HCT116 (cell line): ENCODE results near the gene CCDC81. TPM values are rescaled to one million over a fixed set of nuclear protein-coding genes. Genes with fewer than 3 reads are reported as not detected.

Source experiments
- ATAC-seq: fragments of 200-7000 bp; cut with Tn5 transposase; 2 replicates; pipeline ENCODE4 v1.9.1; 2020; ENCODE audit warnings: mild to moderate bottlenecking, moderate library complexity
- BruUV-seq: library from RNA; stranded (reverse); fragments of 400-500 nt; replicated peaks from 2 replicates; lab custom pipeline; 2021; lab: Mats Ljungman, UMichigan
- CTCF ChIA-PET: fragments of 300-600 bp; sonication (Branson Sonifier 250); formaldehyde crosslinking; loops from one replicate; lab custom pipeline; 2021; ENCODE audit warnings: antibody characterized with exemption; lab: Charles Lee
- POLR2A ChIA-PET: fragments of 300-600, 350-600 bp; sonication (Branson Sonifier 250); formaldehyde crosslinking; loops from one replicate; lab custom pipeline; 2021; ENCODE audit warnings: antibody characterized with exemption; lab: Charles Lee
- RAD21 ChIA-PET, 2 experiments: fragments of 300-600 bp; sonication (Branson Sonifier 250); formaldehyde crosslinking; loops; one replicate each; lab custom pipeline; 2023; ENCODE audit warnings: low total read pairs in 2 of 2; ENCODE audit not compliant: uncharacterized antibody in 2 of 2, unreplicated experiment in 2 of 2, low non-redundant PET in 1 of 2; lab: Charles Lee
- DNase-seq: peaks from one replicate; pipeline ENCODE4 v3.0.0-alpha.2; 2010; ENCODE audit warnings: low read depth, low spot score
- H2AFZ ChIP-seq: fragments of 200-600 bp; shearing (Covaris generic), sonication (generic); 2 replicates; pipeline ENCODE4 v1.6.1; 2017; ENCODE audit warnings: low read depth, mixed run types, mixed read lengths, antibody characterized with exemption, low read length; ENCODE audit not compliant: poor library complexity, severe bottlenecking
- H3K27ac ChIP-seq: 2 replicates; pipeline ENCODE4 v1.5.1; 2012; ENCODE audit warnings: low read depth, low read length
- H3K27me3 ChIP-seq: fragments of 200-600 bp; sonication (generic); 2 replicates; pipeline ENCODE4 v1.6.1; 2016; ENCODE audit warnings: mixed run types, low read length, mixed read lengths; ENCODE audit not compliant: insufficient read depth
- H3K36me3 ChIP-seq, 2 experiments: fragments of 200-500 bp in 1 of 2; fragments of 200-600 bp in 1 of 2; sonication (Bioruptor generic) in 1 of 2; sonication (generic) in 1 of 2; 2 replicates each; pipeline versions ENCODE4 v1.5.1 to v1.6.1; 2014 to 2016; ENCODE audit warnings: low read length in 2 of 2, inconsistent platforms in 1 of 2, mixed read lengths in 1 of 2, mixed run types in 1 of 2; ENCODE audit not compliant: insufficient read depth in 2 of 2, control insufficient read depth in 1 of 2
- H3K4me1 ChIP-seq, 2 experiments: fragments of 200-600 bp in 1 of 2; sonication (generic) in 1 of 2; 2 replicates each; pipeline versions ENCODE4 v1.5.1 to v1.6.1; 2012 to 2017; ENCODE audit warnings: low read length in 2 of 2, inconsistent platforms in 1 of 2, mild to moderate bottlenecking in 1 of 2, mixed read lengths in 1 of 2, mixed run types in 1 of 2, moderate library complexity in 1 of 2; ENCODE audit not compliant: insufficient read depth in 2 of 2, control insufficient read depth in 1 of 2
- H3K4me2 ChIP-seq: fragments of 200-600 bp; sonication (generic); 2 replicates; pipeline ENCODE4 v1.6.1; 2017; ENCODE audit warnings: mixed run types, low read length, mixed read lengths
- H3K4me3 ChIP-seq, 2 experiments: fragments of 200-600 bp in 1 of 2; sonication (generic) in 1 of 2; replicated peaks in 1 of 2; 2 replicates each; pipeline ENCODE4 v1.5.1; 2011 to 2016; ENCODE audit warnings: low read length in 2 of 2, control low read depth in 1 of 2, low read depth in 1 of 2, mild to moderate bottlenecking in 1 of 2, mixed read lengths in 1 of 2, mixed run types in 1 of 2
- H3K79me2 ChIP-seq: fragments of 200-600 bp; sonication (generic); 2 replicates; pipeline ENCODE4 v1.6.1; 2017; ENCODE audit warnings: mild to moderate bottlenecking, mixed run types, low read length, moderate library complexity, mixed read lengths; ENCODE audit not compliant: insufficient read depth
- H3K9ac ChIP-seq: fragments of 200-600 bp; sonication (generic); 2 replicates; pipeline ENCODE4 v1.6.1; 2016; ENCODE audit warnings: low read length, mixed read lengths
- H3K9me2 ChIP-seq: fragments of 200-600 bp; sonication (generic), shearing (Covaris generic); 2 replicates; pipeline ENCODE4 v1.6.1; 2017; ENCODE audit warnings: mixed run types, mild to moderate bottlenecking, moderate library complexity; ENCODE audit not compliant: insufficient read depth
- H3K9me3 ChIP-seq, 2 experiments: fragments of 200-500 bp in 1 of 2; fragments of 200-600 bp in 1 of 2; sonication (Bioruptor generic) in 1 of 2; sonication (generic) in 1 of 2; 2 replicates each; pipeline ENCODE4 v1.6.1; 2014 to 2017; ENCODE audit warnings: low read length in 2 of 2, mixed read lengths in 2 of 2, inconsistent platforms in 1 of 2, low read depth in 1 of 2, mild to moderate bottlenecking in 1 of 2, mixed run types in 1 of 2, moderate library complexity in 1 of 2; ENCODE audit not compliant: control insufficient read depth in 1 of 2, insufficient read depth in 1 of 2
- H4K20me1 ChIP-seq: fragments of 200-600 bp; sonication (generic), shearing (Covaris generic); 2 replicates; pipeline ENCODE4 v1.6.1; 2017; ENCODE audit warnings: mixed run types, mild to moderate bottlenecking, moderate library complexity; ENCODE audit not compliant: insufficient read depth
- ATF3 ChIP-seq: IDR thresholded peaks from 2 replicates; pipeline ENCODE4 v1.6.1; 2012
- CBX3 ChIP-seq: IDR thresholded peaks from 2 replicates; pipeline ENCODE4 v1.6.1; 2012; ENCODE audit warnings: low read depth
- CTCF ChIP-seq, 3 experiments: fragments of 200-600 bp in 1 of 3; sonication (generic) in 1 of 3; IDR thresholded peaks in 2 of 3; conservative IDR thresholded peaks in 1 of 3; 2 replicates each; pipeline ENCODE4 v1.5.1; 2012 to 2017; ENCODE audit warnings: low read depth in 2 of 3, low read length in 2 of 3, antibody characterized with exemption in 1 of 3, borderline replicate concordance in 1 of 3, control low read depth in 1 of 3, mild to moderate bottlenecking in 1 of 3, mixed read lengths in 1 of 3, mixed run types in 1 of 3, moderate library complexity in 1 of 3; ENCODE audit not compliant: insufficient read depth in 1 of 3
- EGR1 ChIP-seq: IDR thresholded peaks from 2 replicates; pipeline ENCODE4 v1.6.1; 2012; ENCODE audit warnings: low read depth
- ELF1 ChIP-seq: IDR thresholded peaks from 2 replicates; pipeline ENCODE4 v1.6.1; 2012; ENCODE audit warnings: low read depth, borderline replicate concordance
- EZH2 ChIP-seq: fragments of 200-600 bp; sonication (generic); IDR thresholded peaks from 2 replicates; pipeline ENCODE4 v1.6.1; 2017; ENCODE audit warnings: antibody characterized with exemption, mixed run types
- JUND ChIP-seq: IDR thresholded peaks from 2 replicates; pipeline ENCODE4 v1.6.1; 2012
- MAX ChIP-seq: IDR thresholded peaks from 2 replicates; pipeline ENCODE4 v1.6.1; 2012
- POLR2AphosphoS5 ChIP-seq: IDR thresholded peaks from 2 replicates; pipeline ENCODE4 v1.6.1; 2011; ENCODE audit warnings: mild to moderate bottlenecking, low read depth, low read length, moderate library complexity
- RAD21 ChIP-seq: IDR thresholded peaks from 2 replicates; pipeline ENCODE4 v1.6.1; 2012; ENCODE audit warnings: low read depth, mild to moderate bottlenecking
- REST ChIP-seq: IDR thresholded peaks from 2 replicates; pipeline ENCODE4 v1.6.1; 2012; ENCODE audit warnings: low read depth
- SIN3A ChIP-seq: IDR thresholded peaks from 2 replicates; pipeline ENCODE4 v1.6.1; 2012; ENCODE audit warnings: low read depth
- TCF7L2 ChIP-seq: IDR thresholded peaks from 2 replicates; pipeline ENCODE4 v1.7.0; 2011; ENCODE audit warnings: borderline replicate concordance, inconsistent platforms; ENCODE audit not compliant: insufficient read depth, insufficient read length; ENCODE audit errors: extremely low read depth
- YY1 ChIP-seq: IDR thresholded peaks from 2 replicates; pipeline ENCODE4 v1.6.1; 2011; ENCODE audit warnings: low read length, low read depth, moderate library complexity, mild to moderate bottlenecking; ENCODE audit not compliant: insufficient replicate concordance; ENCODE audit errors: extremely low read depth
- ZBTB33 ChIP-seq: IDR thresholded peaks from 2 replicates; pipeline ENCODE4 v1.6.1; 2011; ENCODE audit warnings: mild to moderate bottlenecking, low read length, moderate library complexity; ENCODE audit not compliant: insufficient replicate concordance; ENCODE audit errors: extremely low read depth
- ZFX ChIP-seq: fragments of 450-650 bp; IDR thresholded peaks from 2 replicates; pipeline ENCODE4 v1.6.1; 2017
- ZNF274 ChIP-seq: fragments of 200-500 bp; sonication (Bioruptor generic); IDR thresholded peaks from 2 replicates; pipeline ENCODE4 v1.6.1; 2014; ENCODE audit warnings: mild to moderate bottlenecking, low read depth, low read length, inconsistent platforms
- intact Hi-C: fragments of 100-400 bp; cut with micrococcal nuclease; formaldehyde crosslinking; loops from 2 replicates; pipeline ENCODE4 v1.10.0; 2022
- total RNA-seq: library from RNA; stranded (reverse); gene quantifications from one replicate; pipeline ENCODE4 v1.2.1, GENCODE V29; 2021; ENCODE audit not compliant: unreplicated experiment

Gene CCDC81
- total RNA-seq, 1 experiment from 2014 or later: 0.69 TPM

- CTCF ChIA-PET: interaction anchor here (1.3 to 5.3 kb wide), 5 partner anchors 12 to 350 kb away, joined by 3 to 27 read pairs (median 4); no protein-coding TSS in a partner anchor
Measured at GRCh38 chr11:86456075-86456939, 81.6 kb downstream of the CCDC81 start.

More at GRCh38 chr11:86456075-86456939, 81.6 kb downstream of the CCDC81 start:
- ChIA-PET RAD21 (interaction anchor here in 1 of 2 experiments (0.6 kb wide), 1 partner anchor 330 kb away, joined by 3 read pairs; no protein-coding TSS in a partner anchor), POLR2A (interaction anchor here (1.1 kb wide), 1 partner anchor 28 kb away, joined by 3 read pairs; no protein-coding TSS in a partner anchor)
- ATAC-seq (peak; percentile 86), DNase-seq (peak; percentile 67)
- H3K9me2 ChIP-seq: no peaks in the 10 kb centered on the region
- no peaks in the 10 kb centered on the region for H3K9me3 ChIP-seq
- peaks cover 14 to 15% of the 10 kb centered on the region in 2 experiments for H3K4me1 ChIP-seq
- H3K9ac ChIP-seq: no peak overlapping the region
- no peak overlapping the region for H3K4me3 ChIP-seq
- no peak overlapping the region for H2AFZ ChIP-seq
- no peaks in the 10 kb centered on the region for H4K20me1 ChIP-seq
- intact Hi-C loops: loop anchor here (1.0 to 10.0 kb wide), 6 partner anchors 115 to 602 kb away; partner anchors contain the start of gene CCDC83
- H3K79me2 ChIP-seq: no peaks in the 10 kb centered on the region
- H3K4me2 ChIP-seq: no peak overlapping the region
- no peaks in the 10 kb centered on the region for H3K36me3 ChIP-seq
- no TSS peak for BruUV-seq
- no peak overlapping the region for H3K27ac ChIP-seq
- no peaks in the 10 kb centered on the region for H3K27me3 ChIP-seq
- no peak for TF ChIP-seq TCF7L2
- TF ChIP-seq MAX: no peak
- no peak for TF ChIP-seq SIN3A
- no peak for TF ChIP-seq JUND
- no peak for TF ChIP-seq CBX3
- TF ChIP-seq EGR1: no peak
- no peak for TF ChIP-seq EZH2
- no peak for TF ChIP-seq ZNF274
- peak; percentile 98 for TF ChIP-seq RAD21
- no peak for TF ChIP-seq POLR2AphosphoS5
- TF ChIP-seq CTCF (IDR thresholded peaks at IDR 0.05 in 2 of 3, conservative IDR thresholded peaks at IDR 0.05 in 1 of 3; ENCODE audit: borderline replicate concordance in 1 of 3, insufficient read depth in 1 of 3, low read depth in 2 of 3, low read length in 2 of 3): peak; percentile 86 to 97 (median 96)
- no peak for TF ChIP-seq REST
- TF ChIP-seq ZFX: no peak
- TF ChIP-seq ELF1: no peak
- TF ChIP-seq ATF3: no peak
- TF ChIP-seq YY1: peak; percentile 59
- no peak for TF ChIP-seq ZBTB33
